GM18507 (cell line): ENCODE data around the gene ATP10B.
"Not testable (repeated sequence)": the region's sequence is repeated elsewhere in the genome, so short reads cannot be mapped to it uniquely, and the experiment has no call there.

Experiments used
- DNase-seq: peaks from one replicate; pipeline ENCODE4 v3.0.0; 2011; ENCODE audit warnings: low read depth; ENCODE audit not compliant: insufficient read length; ENCODE audit errors: extremely low spot score
- FAIRE-seq: peaks from 2 replicates; lab custom pipeline; 2011; peaks lifted over from hg19 to GRCh38; lab: Jason Lieb, UNC

ATP10B gene

DNA sequence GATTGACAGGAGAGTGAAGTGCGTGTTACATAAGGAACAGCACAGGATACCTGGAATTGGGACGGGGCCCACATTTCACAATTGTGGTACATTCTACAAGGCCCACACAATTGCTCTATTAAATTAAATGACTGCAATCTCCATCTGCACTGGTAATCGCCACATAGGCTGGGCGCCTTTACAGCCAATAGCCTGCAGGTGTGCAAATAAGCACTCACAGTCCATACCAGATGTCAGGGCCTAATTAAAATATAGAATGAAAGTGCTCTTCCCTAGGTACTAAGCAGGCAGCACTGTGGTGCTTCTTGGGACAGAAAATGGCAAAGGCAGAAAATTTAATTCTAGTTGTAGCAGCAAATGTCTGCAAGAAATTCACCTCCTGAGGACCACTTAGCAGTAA, 82.7 kb downstream of the ATP10B start:
- no peak for DNase-seq
- no peak for FAIRE-seq

DNA sequence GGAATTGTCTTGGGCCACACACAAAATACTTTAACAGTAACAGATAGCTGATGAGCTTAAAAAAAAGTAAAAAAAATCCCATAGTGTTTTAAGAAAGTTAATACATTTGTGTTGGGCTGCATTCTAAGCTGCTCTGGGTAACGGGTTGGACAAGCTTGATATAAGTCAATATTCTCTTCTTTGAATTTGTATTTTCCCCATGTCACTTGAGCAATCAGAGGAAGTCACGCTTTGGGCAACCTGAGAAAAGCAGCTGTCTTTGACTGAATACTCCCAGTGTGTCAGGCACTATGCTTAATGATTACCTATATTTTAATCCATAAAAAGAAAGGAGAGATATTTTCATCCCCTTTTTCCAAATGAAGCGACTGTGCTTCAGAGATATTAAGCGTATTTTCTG, 84.9 kb downstream of the ATP10B start:
- no peak for DNase-seq
- FAIRE-seq, result no peak

DNA sequence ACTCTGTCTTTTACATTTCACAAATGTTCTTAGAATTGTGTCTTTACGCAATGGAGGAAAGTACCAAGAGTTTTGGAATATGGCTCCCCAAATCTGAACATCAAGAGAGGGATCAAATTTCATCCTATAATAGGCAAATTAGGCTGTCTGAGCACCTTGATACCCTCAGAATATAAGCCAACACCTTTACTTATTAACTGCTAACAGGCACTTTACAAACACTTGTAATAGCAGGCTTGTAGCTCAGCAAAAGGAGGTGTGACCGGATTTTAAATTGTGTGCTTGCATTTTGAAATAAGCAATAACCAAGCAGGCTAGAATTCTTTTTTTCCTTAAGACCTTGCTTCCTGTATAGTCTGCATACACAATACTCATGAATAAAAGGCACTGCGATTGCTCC, 92.0 kb downstream of the ATP10B start:
- DNase-seq (no peak), FAIRE-seq (no peak)

DNA sequence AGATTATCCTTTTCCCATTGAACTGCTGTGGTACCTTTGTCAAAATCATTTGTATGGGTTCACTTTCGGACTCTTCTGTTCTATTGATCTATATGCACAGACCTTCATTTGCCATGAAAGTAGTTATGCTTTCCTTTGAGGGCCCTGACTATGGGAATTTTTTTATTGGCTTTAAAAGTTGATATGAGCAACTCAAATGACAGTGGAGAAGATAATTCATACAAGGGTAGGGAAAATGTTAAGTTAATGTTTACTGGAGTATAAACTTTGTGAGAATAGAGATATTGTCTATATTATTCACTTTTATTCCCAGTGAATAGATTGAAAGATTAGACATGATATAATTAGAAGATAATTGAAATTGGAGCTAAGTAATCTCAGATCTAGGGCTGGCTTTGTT, 94.8 kb downstream of the ATP10B start:
- no peak for FAIRE-seq
- DNase-seq, result no peak

DNA sequence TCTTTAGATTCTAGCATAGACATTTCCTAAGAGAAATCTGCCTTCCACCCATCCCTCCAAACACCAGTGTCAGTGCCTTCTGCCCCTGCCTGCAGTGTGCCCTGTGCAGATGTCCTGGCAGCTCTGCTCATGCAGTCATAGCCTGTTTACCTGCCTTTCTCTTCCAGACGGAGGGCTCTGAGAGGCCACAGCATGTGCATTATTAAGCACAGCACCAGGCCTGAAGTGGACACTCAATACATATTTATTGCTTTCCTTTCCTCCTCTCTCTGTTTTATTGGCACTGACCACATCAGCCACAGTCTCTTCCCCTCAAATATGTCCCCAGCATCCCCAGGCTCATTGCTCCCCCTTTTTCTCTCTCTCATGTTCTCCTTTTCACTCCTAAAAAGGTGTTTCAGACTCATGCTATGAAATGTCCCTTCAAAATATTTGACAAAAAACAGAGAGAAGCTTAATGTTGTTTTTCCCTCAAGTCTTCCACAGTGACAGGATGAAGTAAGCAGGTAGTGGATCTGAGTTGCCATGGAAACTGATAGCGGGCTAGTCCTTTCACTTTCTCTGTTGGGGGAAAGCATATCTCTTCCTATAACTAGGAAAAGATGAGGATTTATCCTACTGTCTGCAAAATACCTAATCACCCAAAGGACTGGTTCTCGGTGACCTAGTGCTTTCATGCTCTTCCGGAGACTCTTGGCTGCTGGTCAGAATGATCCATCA, 100.9 kb downstream of the ATP10B start:
- FAIRE-seq (no peak), DNase-seq (no peak)

DNA sequence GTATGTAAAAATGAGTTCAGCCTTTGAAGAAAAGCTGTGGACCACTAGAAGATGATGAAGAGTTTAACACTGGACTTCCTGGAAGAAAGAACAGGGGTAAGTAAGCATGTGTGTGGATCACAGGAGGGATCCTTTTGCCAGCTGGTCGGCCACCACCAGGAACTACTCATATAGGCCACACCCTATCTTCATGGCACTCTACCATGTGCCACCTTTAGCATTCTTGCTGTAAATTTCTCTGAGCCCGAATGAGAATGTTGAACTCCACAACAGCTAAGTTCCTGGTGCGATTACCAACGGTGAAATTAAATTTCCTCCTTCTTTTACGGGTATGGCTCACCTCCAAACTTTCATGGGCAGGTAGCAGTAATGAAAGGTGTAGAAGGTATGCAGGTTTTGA, 102.3 kb downstream of the ATP10B start:
- FAIRE-seq, result no peak

DNA sequence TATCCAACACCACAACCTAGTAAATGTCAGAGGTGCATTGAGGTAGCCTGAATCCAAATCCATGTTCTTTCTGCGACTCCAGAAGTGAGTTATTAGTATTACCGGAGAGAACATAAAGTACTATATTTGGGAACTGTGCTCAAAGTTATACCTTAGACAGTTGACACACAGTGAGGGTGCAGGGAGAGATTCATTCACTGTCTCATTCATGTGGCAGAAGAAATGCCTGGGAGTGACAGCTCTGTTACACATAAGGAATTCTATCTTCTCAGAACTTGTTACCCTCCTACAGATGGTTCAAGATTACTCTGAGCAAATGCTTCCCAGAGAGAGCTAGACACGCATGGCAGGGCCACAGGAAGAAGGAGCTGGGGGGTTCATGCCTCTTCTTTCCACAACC, 103.0 kb downstream of the ATP10B start:
- DNase-seq, result no peak

More for the DNA sequence above, 102.3 kb downstream of the ATP10B start:
- no peak for DNase-seq

DNA sequence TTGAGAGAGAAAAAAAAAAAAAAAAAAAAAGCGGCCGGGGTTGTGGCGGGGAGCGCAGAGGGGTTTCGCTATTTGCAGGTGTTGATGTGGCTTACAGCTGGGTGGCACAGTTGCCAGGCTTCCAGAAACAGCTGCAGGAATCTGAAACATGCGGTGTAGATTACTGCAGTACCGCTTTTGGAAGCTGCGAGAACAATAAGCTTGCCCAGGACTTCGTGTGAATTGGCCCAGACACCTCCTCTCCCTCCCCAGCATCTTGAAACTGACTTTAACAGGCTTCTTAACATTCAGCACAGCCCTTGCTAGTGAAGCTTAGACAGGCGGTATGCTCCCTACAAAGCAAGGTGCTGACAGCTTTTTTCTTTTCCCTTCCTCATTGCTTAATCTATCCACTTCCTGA, 104.0 kb downstream of the ATP10B start:
- DNase-seq (no peak), FAIRE-seq (no peak)

More for the DNA sequence above, 103.0 kb downstream of the ATP10B start:
- no peak for FAIRE-seq

DNA sequence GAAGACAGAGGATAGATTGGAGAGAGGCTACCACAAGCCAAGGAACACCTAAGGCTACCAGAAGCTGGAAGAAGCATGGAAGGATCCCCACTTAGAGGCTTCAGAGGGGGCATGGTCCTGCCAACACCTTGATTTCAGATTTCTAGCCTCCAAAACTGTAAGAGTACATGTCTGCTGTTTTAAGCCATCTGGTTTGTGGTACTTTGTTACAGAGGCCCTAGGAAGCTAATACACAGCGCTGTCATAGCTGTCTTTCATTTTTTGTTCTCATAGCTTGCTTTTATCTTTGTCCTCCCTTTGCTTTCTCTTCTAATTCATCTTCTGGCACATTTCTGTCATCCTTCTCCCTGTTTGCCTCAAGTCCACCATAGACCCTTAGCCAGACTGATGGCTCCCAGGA, 104.5 kb downstream of the ATP10B start:
- DNase-seq (no peak), FAIRE-seq (no peak)

DNA sequence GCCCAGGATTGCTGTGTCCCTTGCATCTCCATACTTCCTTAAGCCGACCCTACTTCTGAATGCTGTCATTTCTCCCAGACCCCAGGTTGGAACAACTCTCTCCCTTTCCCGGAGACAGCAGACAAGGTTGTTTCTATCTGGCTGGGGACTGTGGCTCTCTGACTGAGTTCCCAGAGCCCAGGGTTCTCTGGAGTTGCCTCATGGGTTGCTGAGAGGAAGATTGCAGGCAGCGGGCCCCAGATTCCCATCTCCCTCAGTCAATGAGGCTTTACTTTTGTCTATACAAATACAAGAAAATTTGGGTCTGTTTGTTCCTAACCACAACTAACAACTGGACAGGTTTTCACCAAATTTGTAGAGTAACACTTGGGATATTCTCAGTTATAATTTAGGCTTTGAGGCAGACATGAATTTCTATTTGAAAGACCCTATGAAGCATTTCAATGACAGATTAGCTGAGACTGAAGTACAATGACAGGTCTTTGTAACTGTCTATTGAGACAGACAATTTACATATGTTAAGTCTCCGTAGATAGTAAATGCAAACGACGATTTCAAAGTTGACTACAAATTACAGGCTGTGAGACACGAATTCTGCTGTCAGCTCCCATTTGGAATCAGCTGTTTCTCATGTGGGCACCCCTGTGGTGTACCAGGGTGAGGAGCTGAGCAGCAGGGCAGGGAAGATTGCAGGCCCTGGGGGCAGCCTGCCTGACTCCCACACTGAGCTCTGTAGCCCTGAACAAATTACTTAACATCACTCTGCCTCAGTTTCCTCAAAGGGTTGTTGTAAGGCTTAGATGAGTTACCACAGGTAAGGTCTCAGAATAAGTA, 107.5 kb downstream of the ATP10B start:
- DNase-seq, result no peak
- no peak for FAIRE-seq

DNA sequence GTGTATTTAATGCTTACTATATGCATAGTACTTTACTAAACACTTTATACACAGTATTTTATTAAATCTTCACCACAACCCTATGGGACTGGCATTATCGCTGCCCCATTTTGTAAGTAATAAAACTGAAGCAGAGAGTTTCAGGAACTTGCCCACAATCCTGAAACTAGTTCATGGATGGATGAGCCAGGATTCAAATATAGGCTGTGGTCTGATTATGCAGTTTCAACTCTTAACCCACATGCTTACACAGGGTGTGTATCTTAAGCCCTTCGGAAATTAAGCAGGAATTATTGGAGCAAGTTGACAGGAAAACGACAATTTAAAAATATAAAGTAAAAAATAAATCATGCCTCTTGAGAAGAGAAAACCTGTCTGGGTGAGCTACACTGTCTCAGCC, 109.0 kb downstream of the ATP10B start:
- DNase-seq, result no peak
- peak; percentile 18 for FAIRE-seq

DNA sequence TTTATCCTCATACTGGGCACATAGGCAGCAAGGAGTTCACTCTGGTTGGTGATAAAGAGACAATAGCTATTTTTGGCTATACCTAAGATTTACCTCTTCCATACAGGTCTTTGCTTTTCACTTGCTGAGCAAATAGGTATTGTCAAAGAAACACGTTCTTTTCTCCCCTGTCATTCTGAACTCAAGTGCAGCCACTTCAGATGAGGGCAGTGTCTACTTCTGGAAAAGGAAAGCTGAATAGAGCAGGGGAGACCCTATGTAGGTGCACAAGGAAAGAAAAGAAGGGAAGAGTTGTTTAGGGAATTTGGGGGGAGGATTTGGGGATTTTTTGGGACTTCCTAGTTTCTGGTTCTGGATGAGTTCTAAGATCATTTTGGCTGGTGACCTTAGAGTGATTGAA, 109.6 kb downstream of the ATP10B start:
- DNase-seq (no peak), FAIRE-seq (no peak)

DNA sequence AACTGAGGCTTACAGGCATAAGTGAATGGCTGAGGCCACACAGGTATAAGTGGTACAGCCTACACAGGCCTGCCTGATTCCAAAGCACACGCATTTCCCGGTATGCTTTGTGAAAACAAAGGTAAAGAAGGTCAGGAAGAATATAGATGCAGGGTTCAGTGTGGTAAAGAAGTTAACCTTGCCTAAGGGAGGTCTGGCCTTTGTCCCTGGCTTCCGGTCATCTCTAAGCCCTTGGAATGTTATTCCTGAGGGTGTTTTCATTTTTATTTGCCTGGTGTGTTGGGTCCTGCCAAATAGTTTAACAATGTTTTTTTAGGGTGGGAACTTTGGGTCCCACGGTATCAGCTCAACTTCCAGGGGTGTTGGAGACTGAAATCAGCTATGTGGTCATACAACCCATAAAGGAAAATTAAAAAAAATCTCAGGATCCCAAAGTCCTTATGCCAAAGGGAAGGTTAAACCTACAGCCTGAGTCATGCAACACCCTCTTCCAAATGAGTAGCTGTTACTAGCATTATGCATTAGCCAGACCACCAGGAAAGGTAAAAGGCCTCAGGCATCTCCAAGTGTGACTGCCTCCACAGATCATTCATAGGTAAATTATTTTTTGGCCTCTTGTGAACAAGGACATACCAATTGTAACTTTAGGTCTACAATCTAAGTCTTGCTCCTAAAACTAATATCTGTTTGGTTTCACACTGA, 124.6 kb downstream of the ATP10B start:
- DNase-seq, result no peak
- FAIRE-seq, result no peak

DNA sequence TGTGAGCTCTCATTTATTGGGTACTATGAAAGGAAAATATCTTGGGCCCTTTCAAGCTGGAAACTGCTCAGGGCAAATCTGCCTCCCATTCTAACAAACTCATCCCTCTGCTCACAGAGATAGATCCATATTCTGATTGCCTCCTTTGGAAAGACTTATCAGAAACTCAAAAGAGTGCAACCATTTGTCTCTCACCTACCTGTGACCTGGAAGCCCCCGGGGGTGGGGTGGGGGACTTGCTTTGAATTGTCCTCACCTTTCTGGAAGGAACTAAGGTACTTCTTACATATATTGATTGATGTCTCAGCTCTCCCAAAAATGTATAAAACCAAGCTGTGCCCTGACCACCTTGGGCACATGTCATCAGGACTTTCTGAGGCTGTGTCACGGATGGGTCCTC, 125.3 kb downstream of the ATP10B start:
- no peak for FAIRE-seq
- no peak for DNase-seq

DNA sequence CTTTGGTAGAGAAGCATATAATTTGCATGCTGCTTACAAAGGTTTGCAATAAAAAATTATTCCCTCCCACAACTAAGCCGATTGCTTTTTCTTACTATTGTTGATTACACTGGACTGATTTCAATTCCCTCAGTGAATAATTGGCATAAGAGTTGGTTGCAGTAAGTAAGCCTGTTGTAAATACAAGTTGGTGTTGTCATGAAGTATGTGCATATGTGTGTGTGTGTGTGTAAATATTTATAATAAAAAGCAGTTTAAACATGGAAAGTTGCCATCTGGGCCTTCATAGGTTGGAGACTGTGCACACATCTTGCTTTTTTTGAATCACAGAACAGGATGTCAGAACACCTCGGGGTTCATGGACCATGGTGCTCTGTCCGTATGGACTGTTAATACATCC, 131.2 kb downstream of the ATP10B start:
- FAIRE-seq (no peak), DNase-seq (no peak)

DNA sequence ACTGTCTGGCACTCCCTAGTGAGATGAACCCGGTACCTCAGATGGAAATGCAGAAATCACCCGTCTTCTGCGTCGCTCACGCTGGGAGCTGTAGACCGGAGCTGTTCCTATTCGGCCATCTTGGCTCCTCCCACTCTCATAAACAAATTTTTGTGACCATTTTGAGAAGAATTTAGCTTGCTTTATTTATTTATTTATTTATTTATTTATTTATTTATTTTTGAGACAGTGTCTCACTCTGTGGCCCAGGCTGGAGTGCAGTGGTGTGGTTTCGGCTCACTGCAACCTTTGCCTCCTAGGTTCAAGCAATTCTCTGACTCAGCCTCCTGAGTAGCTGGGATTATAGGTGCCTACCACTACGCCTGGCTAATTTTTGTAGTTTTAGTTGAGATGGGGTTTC, 136.5 kb downstream of the ATP10B start:
- FAIRE-seq, result not testable (repeated sequence)

DNA sequence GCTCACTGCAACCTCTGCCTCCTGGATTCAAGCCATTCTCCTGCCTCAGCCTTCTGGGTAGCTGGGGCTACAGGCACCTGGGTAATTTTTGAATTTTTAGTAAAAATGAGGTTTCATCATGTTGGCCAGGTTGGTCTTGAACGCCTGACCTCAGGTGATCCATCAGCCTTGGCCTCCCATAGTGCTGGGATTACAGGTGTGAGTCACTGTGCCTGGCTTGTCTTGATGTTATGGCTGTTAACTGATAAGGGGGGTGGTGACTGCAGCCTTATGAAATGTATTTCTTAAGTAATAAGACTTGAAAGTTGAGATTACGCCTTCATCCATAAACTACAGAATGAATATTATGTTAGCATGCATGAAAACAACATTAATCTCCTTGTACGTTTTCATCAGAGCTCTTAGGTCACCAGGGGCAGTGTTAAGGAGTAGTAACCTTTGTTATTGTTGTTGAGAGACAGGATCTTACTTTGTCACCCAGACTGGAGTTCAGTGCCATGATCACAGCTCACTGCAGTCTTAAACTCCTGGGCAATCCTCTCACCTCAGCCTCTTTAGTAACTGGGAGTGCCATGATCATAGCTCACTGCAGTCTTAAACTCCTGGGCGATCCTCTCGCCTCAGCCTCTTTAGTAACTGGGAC, 148.3 kb downstream of the ATP10B start:
- FAIRE-seq (no peak), DNase-seq (no peak)

More for the DNA sequence above, 136.5 kb downstream of the ATP10B start:
- not testable (repeated sequence) for DNase-seq

DNA sequence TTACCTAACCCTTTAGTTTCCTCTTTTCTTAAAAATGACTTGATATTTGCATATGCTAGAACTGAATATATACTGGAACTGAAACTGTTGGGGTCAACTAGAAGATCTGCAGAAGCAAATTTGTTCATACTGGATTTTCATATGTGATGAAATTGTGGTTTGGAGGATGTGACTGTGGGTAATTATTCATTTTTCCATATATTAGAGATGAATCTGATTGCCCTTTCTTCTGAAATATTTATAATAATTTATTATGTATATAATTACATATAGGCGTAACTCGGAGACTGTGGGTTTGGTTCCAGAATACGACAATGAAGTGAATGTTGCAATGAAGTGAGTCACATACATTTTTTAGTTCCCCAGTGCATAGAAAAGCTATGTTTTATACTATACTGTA, 149.1 kb downstream of the ATP10B start:
- no peak for DNase-seq
- FAIRE-seq, result peak; percentile 82

DNA sequence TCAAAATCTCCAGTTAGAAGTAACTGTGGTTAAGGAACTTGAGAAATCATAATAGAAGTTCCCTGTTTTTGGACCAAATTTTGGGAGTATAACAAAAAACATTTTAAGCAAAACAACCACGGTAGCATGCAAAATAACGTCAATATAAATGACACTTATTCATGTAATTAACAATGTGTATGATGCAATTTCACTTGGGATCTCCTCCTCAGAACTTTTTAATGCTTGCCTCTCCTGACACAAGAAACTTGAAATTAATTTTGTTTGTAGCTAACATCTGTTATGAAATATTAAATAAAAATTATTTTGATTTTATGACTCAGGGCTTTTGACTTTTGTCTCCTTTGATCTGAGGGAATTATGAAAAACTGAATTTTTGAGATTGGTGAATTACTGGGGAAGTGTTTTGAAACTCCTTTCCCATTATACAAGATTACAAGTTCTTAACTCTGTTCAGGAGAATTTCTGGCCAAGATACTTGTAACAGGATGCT, 149.7 kb downstream of the ATP10B start:
- DNase-seq, result no peak
- FAIRE-seq, result no peak

DNA sequence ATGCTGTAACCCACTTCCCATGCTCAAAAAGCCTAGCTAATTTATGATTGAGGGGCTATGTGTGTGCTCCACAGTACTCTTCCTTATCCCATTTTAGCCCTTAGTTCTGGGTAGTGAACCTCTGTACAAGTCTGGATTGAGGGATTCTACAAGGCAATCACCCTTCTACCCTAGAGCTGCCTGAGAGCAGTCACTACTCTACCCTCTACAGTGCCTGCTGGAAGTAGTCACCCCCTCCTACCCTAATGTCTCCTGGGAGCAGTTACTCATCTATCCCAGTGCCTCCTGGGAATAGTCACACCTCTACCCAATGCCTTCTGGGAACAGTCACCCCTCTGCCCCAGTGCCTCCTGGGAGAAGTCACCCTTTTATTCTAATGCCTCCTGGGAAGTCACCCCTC, 150.6 kb downstream of the ATP10B start:
- no peak for DNase-seq
- FAIRE-seq, result no peak
